ENCODE data around the gene NFYB.
"Not testable (repeated sequence)": the region's sequence is repeated elsewhere in the genome, so short reads cannot be mapped to it uniquely, and the experiment has no call there.

Gene NFYB

GRCh38 chr12:104137902-104138796 is at the start of gene NFYB:
Gene NFYB, minus strand, starts transcription at chr12:104138210. Its CDS starts 2,757 bp downstream, at chr12:104135453.
- peak; percentile 81 to 85 for DNase-seq (ENCODE audit: low read depth in 2 of 2, low spot score in 1 of 2)

- DNase-seq (ENCODE audit: low read depth in 2 of 2, low spot score in 1 of 2), result no peak
Observed at GRCh38 chr12:104187446-104188155, 49.6 kb upstream of the NFYB start.

GRCh38 chr12:104183443-104183842 is 45.4 kb upstream of the NFYB start:
- DNase-seq (ENCODE audit: low read depth in 2 of 2, low spot score in 1 of 2), result no peak

- no peak for DNase-seq (ENCODE audit: low read depth in 2 of 2, low spot score in 1 of 2)
Observed at GRCh38 chr12:104182621-104183378, 44.8 kb upstream of the NFYB start.

GRCh38 chr12:104182144-104182543 is 44.1 kb upstream of the NFYB start:
- DNase-seq (ENCODE audit: low read depth in 2 of 2, low spot score in 1 of 2), result no peak

- DNase-seq (ENCODE audit: low read depth in 2 of 2, low spot score in 1 of 2), result no peak
Observed at GRCh38 chr12:104181313-104181712, 43.3 kb upstream of the NFYB start.

GRCh38 chr12:104180374-104180773 is 42.4 kb upstream of the NFYB start:
- DNase-seq (ENCODE audit: low read depth in 2 of 2, low spot score in 1 of 2), result no peak

- DNase-seq (ENCODE audit: low read depth in 2 of 2, low spot score in 1 of 2), result no peak
Observed at GRCh38 chr12:104177663-104178501, 39.9 kb upstream of the NFYB start.

- DNase-seq (ENCODE audit: low read depth in 2 of 2, low spot score in 1 of 2), result no peak
Observed at GRCh38 chr12:104177336-104177662, 39.3 kb upstream of the NFYB start.

- DNase-seq (ENCODE audit: low read depth in 2 of 2, low spot score in 1 of 2), result no peak
Observed at GRCh38 chr12:104175726-104176247, 37.8 kb upstream of the NFYB start.

GRCh38 chr12:104173804-104174203 is 35.8 kb upstream of the NFYB start:
- not testable (repeated sequence) for DNase-seq (ENCODE audit: low read depth in 2 of 2, low spot score in 1 of 2)

- DNase-seq (ENCODE audit: low read depth in 2 of 2, low spot score in 1 of 2), result no peak
Observed at GRCh38 chr12:104172570-104172947, 34.5 kb upstream of the NFYB start.

GRCh38 chr12:104171785-104172569 is 34.0 kb upstream of the NFYB start:
- no peak for DNase-seq (ENCODE audit: low read depth in 2 of 2, low spot score in 1 of 2)

GRCh38 chr12:104168596-104168995 is 30.6 kb upstream of the NFYB start:
- no peak for DNase-seq (ENCODE audit: low read depth in 2 of 2, low spot score in 1 of 2)

GRCh38 chr12:104167519-104168458 is 29.8 kb upstream of the NFYB start:
- no peak for DNase-seq (ENCODE audit: low read depth in 2 of 2, low spot score in 1 of 2)

- no peak for DNase-seq (ENCODE audit: low read depth in 2 of 2, low spot score in 1 of 2)
Observed at GRCh38 chr12:104166465-104166864, 28.5 kb upstream of the NFYB start.

GRCh38 chr12:104165801-104166200 is 27.8 kb upstream of the NFYB start:
- DNase-seq (ENCODE audit: low read depth in 2 of 2, low spot score in 1 of 2), result no peak

- no peak for DNase-seq (ENCODE audit: low read depth in 2 of 2, low spot score in 1 of 2)
Observed at GRCh38 chr12:104164634-104165033, 26.6 kb upstream of the NFYB start.

- DNase-seq (ENCODE audit: low read depth in 2 of 2, low spot score in 1 of 2), result no peak
Observed at GRCh38 chr12:104163631-104164030, 25.6 kb upstream of the NFYB start.
